NT2/D1 (cell line): ENCODE results near the gene OR5AR1.

Source experiments
- SUZ12 ChIP-seq: IDR thresholded peaks from 2 replicates; pipeline ENCODE4 v1.6.1; 2011; ENCODE audit not compliant: insufficient read length, insufficient read depth; ENCODE audit errors: extremely low read depth
- YY1 ChIP-seq: IDR thresholded peaks from 2 replicates; pipeline ENCODE4 v1.6.1; 2011; ENCODE audit not compliant: insufficient read length, insufficient read depth

- TF ChIP-seq YY1 (no peak), SUZ12 (no peak)
Measured at GRCh38 chr11:56693428-56693827, 29.9 kb downstream of the OR5AR1 start.
